ENCODE measurements around the gene ZRANB3. TPM values are rescaled to one million over a fixed set of nuclear protein-coding genes. Genes with fewer than 3 reads are reported as not detected.

Gene ZRANB3
- total and polyA plus RNA-seq, 10 of the 15 experiments (the other 5 are each of a cell fraction or from before 2014, with no cell fraction given) = 5.6 to 11.4 (median 9.9) TPM

- RAD21 ChIA-PET (ENCODE audit: unreplicated experiment) = no interaction called here
- no peak overlapping the region for H3K9ac ChIP-seq (ENCODE audit: control insufficient read depth, insufficient read depth, low read length)
- no peaks in the 10 kb centered on the region for H3K79me2 ChIP-seq (ENCODE audit: control insufficient read depth, insufficient read depth, low read length)
- in situ Hi-C loops (cut with MboI) = no loop called here
- TF ChIP-seq NR2C1 (IDR thresholded peaks at IDR 0.05) (no peak), FOXK2 (IDR thresholded peaks at IDR 0.05) (no peak), SRF (IDR thresholded peaks at IDR 0.05; ENCODE audit: low read depth in 2 of 2, low read length in 2 of 2) (no peak), STAT1 (conservative IDR thresholded peaks at IDR 0.05) (no peak), NR2F1 (conservative IDR thresholded peaks at IDR 0.05) (no peak), ATF7 (IDR thresholded peaks at IDR 0.05; ENCODE audit: low read depth) (no peak), PAX8 (IDR thresholded peaks at IDR 0.05) (no peak), ZSCAN29 (IDR thresholded peaks at IDR 0.05) (no peak), NR2C2 (IDR thresholded peaks at IDR 0.05; ENCODE audit: borderline replicate concordance, control insufficient read depth, insufficient read length, low read depth) (no peak), SKIL (IDR thresholded peaks at IDR 0.05; ENCODE audit: low read depth, poor library complexity, severe bottlenecking) (no peak), CHD4 (IDR thresholded peaks at IDR 0.05) (no peak), POLR2AphosphoS2 (IDR thresholded peaks at IDR 0.05; ENCODE audit: low read depth, low read length) (no peak)
- DNase-seq (ENCODE audit: low read depth, low spot score) (no peak), FAIRE-seq (no peak), ATAC-seq (no peak)
- H3K27ac ChIP-seq (ENCODE audit: control insufficient read depth, insufficient read depth) = no peak overlapping the region
- CTCF ChIA-PET = interaction anchor here (0.8 kb wide), 1 partner anchor 28 kb away, joined by 3 read pairs; no protein-coding TSS in a partner anchor
- H4K20me1 ChIP-seq (ENCODE audit: control insufficient read depth, insufficient read depth) = no peaks in the 10 kb centered on the region
- peaks cover 5 to 28% of the 10 kb centered on the region in 2 experiments for H3K36me3 ChIP-seq (ENCODE audit: control insufficient read depth in 2 of 2, insufficient read depth in 2 of 2, low read length in 1 of 2)
- no peak overlapping the region for H2AFZ ChIP-seq (ENCODE audit: control insufficient read depth, low read depth, low read length)
- H3K4me3 ChIP-seq = no peak overlapping the region
- H3K4me2 ChIP-seq (ENCODE audit: control insufficient read depth, insufficient read depth) = no peak overlapping the region
- no peaks in the 10 kb centered on the region for H3K4me1 ChIP-seq (ENCODE audit: control insufficient read depth, insufficient read depth, low read length)
- H3K9me3 ChIP-seq (replicated peaks; ENCODE audit: control insufficient read depth, insufficient read depth, low read length) = peaks cover 8% of the 10 kb centered on the region
- SMC1A ChIA-PET (ENCODE audit: uncharacterized antibody, unreplicated experiment) = no interaction called here
- intact Hi-C loops (cut with micrococcal nuclease; ENCODE audit: unreplicated experiment) = no loop called here
- BruUV-seq (replicated peaks) = no TSS peak
- H3K27me3 ChIP-seq (replicated peaks in 1 of 2; ENCODE audit: control insufficient read depth in 2 of 2, insufficient read depth in 2 of 2, low read length in 1 of 2) = no peaks in the 10 kb centered on the region
- POLR2A ChIA-PET = no interaction called here
Measured at GRCh38 chr2:135140606-135141005, 390.4 kb downstream of the ZRANB3 start.

Measured in GM12878 (cell line).